HFFc6 (cell line): Measurements from ENCODE around the gene RASGRF2. TPM values are rescaled to one million over a fixed set of nuclear protein-coding genes. Genes with fewer than 3 reads are reported as not detected.
A peak's percentile ranks its signal among the peaks of the same experiment; 100 is the strongest.

ENCODE experiments used
- DNase-seq: peaks from one replicate; pipeline ENCODE4 v3.0.0-alpha.2; 2018
- H3K27ac Mint-ChIP-seq: 2 replicates; pipeline ENCODE4 v1.8.0; 2020; ENCODE audit warnings: mild to moderate bottlenecking, mixed read lengths
- H3K27me3 Mint-ChIP-seq: 2 replicates; pipeline ENCODE4 v1.8.0; 2021; ENCODE audit warnings: mild to moderate bottlenecking, moderate library complexity, mixed read lengths; ENCODE audit not compliant: insufficient read depth
- H3K36me3 Mint-ChIP-seq: 2 replicates; pipeline ENCODE4 v1.8.0; 2021; ENCODE audit warnings: low read depth, mixed read lengths
- H3K4me1 Mint-ChIP-seq: 2 replicates; pipeline ENCODE4 v1.8.0; 2020; ENCODE audit warnings: low read depth, mixed read lengths
- H3K4me3 Mint-ChIP-seq: 2 replicates; pipeline ENCODE4 v1.8.0; 2020; ENCODE audit warnings: mild to moderate bottlenecking, moderate library complexity, mixed read lengths
- H3K9me3 Mint-ChIP-seq: 2 replicates; pipeline ENCODE4 v1.8.0; 2020; ENCODE audit warnings: mild to moderate bottlenecking, mixed read lengths
- total RNA-seq, 6 experiments: library from RNA; stranded (reverse); fragmentation: NEBNext Ultra II Directional; extraction: Animal tissue kit (Norgen Biotek cat#: 25700); gene quantifications; 2 replicates in 1 of 6; 3 replicates in 5 of 6; pipeline ENCODE4 v1.2.3, GENCODE V29; 2021
- TF ChIP-seq, protein P1 (sequence below): fragments of 200-600 bp; sonication (generic); IDR thresholded peaks from 2 replicates; pipeline ENCODE4 v1.5.0; 2021; ENCODE audit warnings: antibody characterized with exemption, mild to moderate bottlenecking

RASGRF2 gene
- total RNA-seq, 6 experiments from 2014 or later, result 0.21 to 0.97 (median 0.69) TPM

DNA sequence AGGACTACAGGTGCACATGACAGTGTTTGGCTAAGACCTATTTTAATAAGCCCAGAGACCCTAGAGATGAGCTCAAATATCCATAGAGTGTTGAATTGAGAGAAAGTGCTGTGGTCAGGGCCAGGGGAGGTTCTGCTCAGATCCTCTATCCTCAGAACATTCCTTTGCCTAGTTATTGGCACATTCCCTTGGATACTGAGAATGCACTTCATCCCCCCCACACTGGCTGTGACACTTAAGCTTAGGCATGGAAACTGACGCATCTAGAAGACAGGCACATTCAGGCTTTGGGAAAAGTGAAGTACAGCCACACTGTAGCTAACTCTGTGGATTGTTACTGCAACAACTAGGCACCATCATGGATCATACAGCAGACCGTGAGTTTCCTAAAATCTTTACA lies 27.1 kb upstream of the RASGRF2 start:
- peaks cover 8% of the 10 kb centered on the region for H3K27me3 Mint-ChIP-seq
- no peak overlapping the region for H3K4me3 Mint-ChIP-seq
- no peak overlapping the region for H3K27ac Mint-ChIP-seq
- no peaks in the 10 kb centered on the region for H3K36me3 Mint-ChIP-seq
- no peaks in the 10 kb centered on the region for H3K4me1 Mint-ChIP-seq
- peak; percentile 2 for DNase-seq
- TF ChIP-seq, protein P1, sequence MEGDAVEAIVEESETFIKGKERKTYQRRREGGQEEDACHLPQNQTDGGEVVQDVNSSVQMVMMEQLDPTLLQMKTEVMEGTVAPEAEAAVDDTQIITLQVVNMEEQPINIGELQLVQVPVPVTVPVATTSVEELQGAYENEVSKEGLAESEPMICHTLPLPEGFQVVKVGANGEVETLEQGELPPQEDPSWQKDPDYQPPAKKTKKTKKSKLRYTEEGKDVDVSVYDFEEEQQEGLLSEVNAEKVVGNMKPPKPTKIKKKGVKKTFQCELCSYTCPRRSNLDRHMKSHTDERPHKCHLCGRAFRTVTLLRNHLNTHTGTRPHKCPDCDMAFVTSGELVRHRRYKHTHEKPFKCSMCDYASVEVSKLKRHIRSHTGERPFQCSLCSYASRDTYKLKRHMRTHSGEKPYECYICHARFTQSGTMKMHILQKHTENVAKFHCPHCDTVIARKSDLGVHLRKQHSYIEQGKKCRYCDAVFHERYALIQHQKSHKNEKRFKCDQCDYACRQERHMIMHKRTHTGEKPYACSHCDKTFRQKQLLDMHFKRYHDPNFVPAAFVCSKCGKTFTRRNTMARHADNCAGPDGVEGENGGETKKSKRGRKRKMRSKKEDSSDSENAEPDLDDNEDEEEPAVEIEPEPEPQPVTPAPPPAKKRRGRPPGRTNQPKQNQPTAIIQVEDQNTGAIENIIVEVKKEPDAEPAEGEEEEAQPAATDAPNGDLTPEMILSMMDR, result no peak
- no peaks in the 10 kb centered on the region for H3K9me3 Mint-ChIP-seq

DNA sequence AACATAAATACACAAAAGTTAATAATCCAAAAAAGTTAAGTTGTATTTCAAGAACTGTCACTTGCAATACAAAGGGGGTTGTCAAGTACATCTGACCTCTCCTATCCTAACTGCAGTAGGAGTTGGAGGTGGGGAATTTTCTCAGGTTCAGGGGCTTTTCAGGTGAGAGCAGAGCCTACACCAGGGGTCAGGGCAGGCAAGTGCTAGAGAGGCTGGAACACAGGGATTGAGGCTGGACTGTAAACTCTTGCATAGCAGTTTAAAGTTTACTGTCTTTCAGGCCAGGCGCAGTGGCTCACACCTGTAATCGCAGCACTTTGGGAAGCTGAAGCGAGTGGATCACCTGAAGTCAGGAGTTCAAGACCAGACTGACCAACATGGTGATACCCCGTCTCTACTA lies 25.4 kb upstream of the RASGRF2 start:
- H3K27me3 Mint-ChIP-seq, result peaks cover 10% of the 10 kb centered on the region
- H3K9me3 Mint-ChIP-seq, result no peaks in the 10 kb centered on the region
- H3K36me3 Mint-ChIP-seq, result no peaks in the 10 kb centered on the region
- H3K27ac Mint-ChIP-seq, result no peak overlapping the region
- no peak overlapping the region for H3K4me3 Mint-ChIP-seq
- H3K4me1 Mint-ChIP-seq, result no peaks in the 10 kb centered on the region
- no peak for DNase-seq
- TF ChIP-seq, protein P1, result no peak

DNA sequence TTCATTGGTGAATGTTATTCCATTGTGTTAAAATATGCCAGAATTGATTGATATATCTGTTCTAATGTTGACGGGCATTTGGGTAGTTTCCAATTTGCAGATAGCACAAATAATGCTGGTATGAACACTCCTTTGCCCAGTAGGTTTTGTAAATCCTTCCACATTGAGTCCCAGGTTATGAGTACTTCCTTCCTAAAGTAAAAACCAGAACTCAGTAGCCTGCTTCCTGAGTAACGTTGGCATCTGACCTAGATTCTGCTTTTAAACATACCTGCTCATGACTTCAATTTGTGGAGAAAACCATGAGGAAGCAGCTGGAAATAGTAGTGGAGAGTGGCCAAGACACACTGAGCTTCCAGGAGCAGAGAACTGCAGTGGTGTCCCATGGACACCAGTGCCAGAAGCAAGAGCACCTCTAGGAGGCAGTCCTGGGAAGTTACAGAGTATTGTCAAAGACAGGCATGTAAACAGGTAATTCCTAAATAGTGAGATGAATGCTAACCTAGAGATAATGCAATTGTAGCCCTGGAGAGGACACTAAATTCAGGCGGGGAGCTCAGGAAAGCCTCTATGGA lies 24.3 kb upstream of the RASGRF2 start:
- DNase-seq, result no peak
- TF ChIP-seq, protein P1, result no peak
- Mint-ChIP-seq H3K4me1 (no peaks in the 10 kb centered on the region), H3K27me3 (peaks cover 10% of the 10 kb centered on the region), H3K36me3 (no peaks in the 10 kb centered on the region), H3K4me3 (no peak overlapping the region), H3K27ac (no peak overlapping the region), H3K9me3 (no peaks in the 10 kb centered on the region)

DNA sequence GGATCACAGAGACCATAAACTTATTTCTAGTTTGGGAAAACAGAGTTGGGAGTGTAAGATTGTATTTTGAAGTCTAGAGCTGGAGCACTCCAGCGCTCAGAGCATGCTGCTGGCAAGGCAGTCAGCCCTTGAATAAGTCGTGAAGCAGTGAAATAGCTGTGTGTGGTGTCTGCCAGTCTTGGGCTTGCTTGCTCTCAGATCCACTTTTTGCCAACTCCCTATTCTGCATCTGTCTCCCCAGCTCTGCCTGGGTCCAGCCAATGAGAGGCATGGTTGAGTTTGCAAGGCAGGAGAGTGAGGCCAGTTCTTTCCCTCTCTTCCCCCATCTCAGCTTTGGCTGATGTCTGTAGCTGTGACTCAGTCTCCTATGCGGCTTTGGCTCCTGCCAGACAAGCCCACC lies 23.3 kb upstream of the RASGRF2 start:
- no peak overlapping the region for H3K4me3 Mint-ChIP-seq
- no peak overlapping the region for H3K27ac Mint-ChIP-seq
- peaks cover 13% of the 10 kb centered on the region for H3K27me3 Mint-ChIP-seq
- no peaks in the 10 kb centered on the region for H3K9me3 Mint-ChIP-seq
- H3K36me3 Mint-ChIP-seq, result no peaks in the 10 kb centered on the region
- TF ChIP-seq, protein P1, result no peak
- no peaks in the 10 kb centered on the region for H3K4me1 Mint-ChIP-seq
- no peak for DNase-seq

DNA sequence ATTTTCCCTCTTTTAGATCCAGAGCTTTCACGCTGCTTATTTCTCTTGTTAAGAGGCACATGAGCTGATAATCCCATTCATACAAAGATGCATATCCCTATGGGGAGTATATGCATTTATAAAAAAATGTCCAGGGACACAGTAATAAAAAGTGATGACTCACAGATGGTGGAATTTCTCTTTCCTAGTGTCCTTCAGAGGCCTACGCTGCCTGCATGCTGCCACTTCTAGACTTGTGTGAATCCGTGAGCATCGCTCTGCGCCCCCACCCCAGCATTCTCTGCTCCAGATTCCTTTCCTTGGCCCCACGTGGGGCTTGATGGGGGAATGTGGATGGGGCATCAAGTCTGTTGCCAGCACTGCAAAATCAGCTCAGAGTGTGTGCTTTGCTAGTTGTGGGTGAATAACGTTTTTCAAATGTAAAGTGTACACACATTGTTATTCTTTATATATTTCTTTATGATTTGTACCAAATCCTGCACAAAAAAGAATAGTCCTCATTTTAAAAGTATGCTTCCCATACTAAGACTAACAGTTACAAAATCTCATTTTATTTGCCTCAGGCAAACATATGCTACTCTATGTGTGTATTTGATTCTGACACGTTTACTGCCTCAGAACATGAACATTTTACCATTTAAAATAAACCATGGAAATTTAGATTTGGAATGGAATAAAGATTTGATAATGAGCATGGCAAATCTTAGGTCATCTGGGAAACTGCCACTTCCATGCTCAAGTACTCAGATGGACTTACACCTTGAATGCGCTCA lies 22.4 kb upstream of the RASGRF2 start:
- Mint-ChIP-seq H3K36me3 (no peaks in the 10 kb centered on the region), H3K27ac (no peak overlapping the region), H3K4me3 (no peak overlapping the region), H3K4me1 (no peaks in the 10 kb centered on the region), H3K27me3 (peaks cover 21% of the 10 kb centered on the region), H3K9me3 (no peaks in the 10 kb centered on the region)
- peak; percentile 28 for DNase-seq
- TF ChIP-seq, protein P1, result no peak
